ENCODE data around the gene CFDP1.

CFDP1 gene

GRCh38 chr16:75250089-75250808 is 183.1 kb downstream of the CFDP1 start:
- DNase-seq (ENCODE audit: low read depth), result no peak

- no peak for DNase-seq (ENCODE audit: low read depth)
Measured at GRCh38 chr16:75249441-75249840, 183.9 kb downstream of the CFDP1 start.

GRCh38 chr16:75248536-75249380 is 184.5 kb downstream of the CFDP1 start:
- no peak for DNase-seq (ENCODE audit: low read depth)

DNA sequence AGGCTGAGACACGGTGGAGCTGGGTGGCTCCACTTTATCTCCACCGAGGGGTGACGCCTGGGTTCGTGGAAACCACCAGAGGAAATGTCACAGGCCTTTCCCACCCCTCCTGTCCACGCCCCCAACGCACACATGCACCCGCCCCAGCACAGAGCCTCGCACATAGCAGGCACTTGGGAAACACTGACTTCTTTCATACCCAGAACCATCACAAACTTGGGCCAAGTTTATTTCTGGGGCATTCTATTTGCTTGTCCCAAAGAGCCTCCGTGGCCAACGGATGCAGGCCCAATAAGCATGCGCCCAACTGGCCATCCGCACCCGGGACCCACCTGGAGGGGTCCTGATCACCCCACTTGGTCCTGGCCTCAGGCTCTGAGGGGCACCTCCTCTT is 185.2 kb downstream of the CFDP1 start:
- no peak for DNase-seq (ENCODE audit: low read depth)

DNA sequence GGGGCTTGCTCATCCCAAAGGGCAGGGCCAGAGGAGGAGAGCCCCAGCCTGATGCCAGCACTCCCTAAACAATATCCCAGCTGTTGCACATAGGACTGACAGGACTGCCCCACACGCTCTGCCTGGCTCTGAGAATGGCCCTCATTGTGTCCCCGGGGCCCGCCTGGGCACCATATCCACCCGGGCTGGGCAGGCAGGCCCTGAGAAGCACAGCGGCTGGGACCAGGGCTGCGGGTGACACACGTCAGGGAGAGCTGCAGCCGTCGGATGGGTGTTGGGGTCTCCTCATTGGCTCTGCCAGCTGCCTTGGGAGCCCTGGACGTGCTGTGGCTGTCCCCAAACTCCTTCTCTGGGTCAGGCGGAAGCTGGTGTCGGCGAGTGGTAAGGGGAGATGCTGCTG is 186.1 kb downstream of the CFDP1 start:
- DNase-seq (ENCODE audit: low read depth), result no peak

DNA sequence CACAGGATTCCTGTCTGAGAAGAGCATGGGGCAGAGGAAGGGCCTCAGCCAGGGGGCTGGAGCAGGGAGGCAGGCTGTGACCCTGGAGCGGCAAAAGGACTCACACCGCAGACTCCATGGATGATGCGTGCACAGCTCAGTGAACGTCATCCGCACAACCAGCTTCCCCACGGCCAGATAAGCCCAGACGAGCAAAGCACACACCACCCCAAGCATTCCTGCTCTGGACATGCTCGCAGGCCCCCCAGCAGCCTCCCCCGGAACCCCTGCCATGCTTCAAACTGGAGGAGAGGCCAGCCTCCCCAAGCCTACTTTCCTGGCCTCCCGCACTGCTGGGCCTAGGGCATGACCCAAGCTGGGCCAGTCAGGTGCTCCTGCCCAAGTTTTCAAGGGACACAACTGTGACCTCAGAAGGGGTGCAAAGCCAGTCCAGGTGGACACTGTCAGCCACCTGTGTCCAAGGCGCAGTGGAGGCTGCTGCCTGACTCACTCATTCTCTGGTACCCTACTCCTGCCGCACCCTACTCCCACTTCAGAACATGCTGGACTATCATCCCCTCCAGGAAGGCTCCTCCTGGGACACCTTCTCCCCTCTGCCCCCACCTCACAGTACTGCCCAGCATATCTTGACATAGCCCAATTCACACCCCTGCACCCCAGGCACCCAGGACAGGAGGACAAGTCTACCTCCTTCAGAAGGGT is 186.6 kb downstream of the CFDP1 start:
- DNase-seq (ENCODE audit: low read depth), result no peak

GRCh38 chr16:75244844-75245758 is 188.2 kb downstream of the CFDP1 start:
- no peak for DNase-seq (ENCODE audit: low read depth)

GRCh38 chr16:75244225-75244809 is 189.0 kb downstream of the CFDP1 start:
- no peak for DNase-seq (ENCODE audit: low read depth)
